LNCaP clone FGC (cell line): ENCODE data around the gene PPFIBP2.

Source experiments
- DNase-seq: peaks from one replicate; pipeline ENCODE4 v3.0.0-alpha.2; 2011; ENCODE audit warnings: low read depth
- H3K4me3 ChIP-seq: 2 replicates; pipeline ENCODE4 v1.5.1; 2011; ENCODE audit warnings: mild to moderate bottlenecking, low read depth, low read length, control low read depth
- CTCF ChIP-seq: IDR thresholded peaks from 2 replicates; pipeline ENCODE4 v1.5.1; 2012; ENCODE audit warnings: mild to moderate bottlenecking; ENCODE audit not compliant: control insufficient read depth, insufficient read depth; ENCODE audit errors: extremely low read depth

PPFIBP2 gene

GRCh38 chr11:7498193-7498592 is 15.6 kb upstream of the PPFIBP2 start:
- TF ChIP-seq CTCF: no peak
- no peak overlapping the region for H3K4me3 ChIP-seq
- no peak for DNase-seq

GRCh38 chr11:7499081-7499480 is 14.7 kb upstream of the PPFIBP2 start:
- DNase-seq: no peak
- no peak for TF ChIP-seq CTCF
- H3K4me3 ChIP-seq: no peak overlapping the region

GRCh38 chr11:7500251-7500650 is 13.5 kb upstream of the PPFIBP2 start:
- H3K4me3 ChIP-seq: no peak overlapping the region
- DNase-seq: no peak
- no peak for TF ChIP-seq CTCF

- no peak for TF ChIP-seq CTCF
- DNase-seq: no peak
- H3K4me3 ChIP-seq: no peak overlapping the region
Measured at GRCh38 chr11:7501251-7501650, 12.5 kb upstream of the PPFIBP2 start.

- no peak overlapping the region for H3K4me3 ChIP-seq
- no peak for DNase-seq
- no peak for TF ChIP-seq CTCF
Measured at GRCh38 chr11:7501894-7502293, 11.9 kb upstream of the PPFIBP2 start.

GRCh38 chr11:7506243-7506642 is 7.6 kb upstream of the PPFIBP2 start:
- no peak overlapping the region for H3K4me3 ChIP-seq
- TF ChIP-seq CTCF: no peak
- no peak for DNase-seq

GRCh38 chr11:7508087-7508486 is 5.7 kb upstream of the PPFIBP2 start:
- H3K4me3 ChIP-seq: no peak overlapping the region
- no peak for TF ChIP-seq CTCF
- no peak for DNase-seq
